GM19468 (cell line): Measurements from ENCODE around the gene NAT14.

Experiments used
- ATAC-seq: cut with Tn5 transposase; IDR thresholded peaks from one replicate; pipeline ENCODE4 v1.9.1; 2021; ENCODE audit warnings: mild to moderate bottlenecking, moderate library complexity, moderate number of reproducible peaks; ENCODE audit not compliant: unreplicated experiment; ENCODE audit errors: extremely low read depth

Gene NAT14

GRCh38 chr19:55498246-55498840 is 13.4 kb downstream of the NAT14 start:
- ATAC-seq: no peak

- no peak for ATAC-seq
These were observed 15.5 kb downstream of the NAT14 start for GRCh38 chr19:55500368-55500952.

GRCh38 chr19:55502197-55502952 is 17.4 kb downstream of the NAT14 start:
- no peak for ATAC-seq

GRCh38 chr19:55503157-55503501 is 18.1 kb downstream of the NAT14 start:
- ATAC-seq: no peak

GRCh38 chr19:55503502-55504251 is 18.7 kb downstream of the NAT14 start:
- ATAC-seq: peak; percentile 75

GRCh38 chr19:55504252-55504603 is 19.2 kb downstream of the NAT14 start:
- no peak for ATAC-seq

- no peak for ATAC-seq
These were observed 20.0 kb downstream of the NAT14 start for GRCh38 chr19:55504981-55505380.

- ATAC-seq: no peak
These were observed 23.1 kb downstream of the NAT14 start for GRCh38 chr19:55508120-55508519.

GRCh38 chr19:55516878-55517620 is 32.1 kb downstream of the NAT14 start:
- ATAC-seq: peak; percentile 87

GRCh38 chr19:55519451-55520311 is 34.7 kb downstream of the NAT14 start:
- no peak for ATAC-seq

GRCh38 chr19:55520691-55521292 is 35.8 kb downstream of the NAT14 start:
- no peak for ATAC-seq

- ATAC-seq: no peak
These were observed 40.5 kb downstream of the NAT14 start for GRCh38 chr19:55525289-55526101.

GRCh38 chr19:55526216-55527196 is 41.5 kb downstream of the NAT14 start:
- ATAC-seq: no peak

- no peak for ATAC-seq
These were observed 42.4 kb downstream of the NAT14 start for GRCh38 chr19:55527197-55528029.

- ATAC-seq: no peak
These were observed 43.2 kb downstream of the NAT14 start for GRCh38 chr19:55528030-55528803.
